ENCODE results near the gene CBY2.

The CBY2 gene

GRCh38 chr13:45700971-45701900 lies 884 bp upstream of the CBY2 start:
- DNase-seq (ENCODE audit: low spot score) (no peak), FAIRE-seq (no peak)

GRCh38 chr13:45702869-45703391 lies 810 bp downstream of the CBY2 start:
- DNase-seq (ENCODE audit: low spot score), result no peak
- FAIRE-seq, result no peak

- no peak for DNase-seq (ENCODE audit: low spot score)
- FAIRE-seq, result no peak
These were observed 2.2 kb downstream of the CBY2 start for GRCh38 chr13:45704211-45704739.

GRCh38 chr13:45704854-45705695 lies 3.0 kb downstream of the CBY2 start:
- no peak for FAIRE-seq
- DNase-seq (ENCODE audit: low spot score), result no peak

GRCh38 chr13:45705918-45706317 lies 3.8 kb downstream of the CBY2 start:
- DNase-seq (ENCODE audit: low spot score) (no peak), FAIRE-seq (no peak)

- no peak for FAIRE-seq
- no peak for DNase-seq (ENCODE audit: low spot score)
These were observed 5.5 kb downstream of the CBY2 start for GRCh38 chr13:45707516-45708100.

GRCh38 chr13:45711951-45712350 lies 9.8 kb downstream of the CBY2 start:
- FAIRE-seq, result no peak
- DNase-seq (ENCODE audit: low spot score), result no peak

- DNase-seq (ENCODE audit: low spot score), result no peak
- FAIRE-seq, result no peak
These were observed 11.1 kb downstream of the CBY2 start for GRCh38 chr13:45713106-45713690.

GRCh38 chr13:45713721-45714120 lies 11.6 kb downstream of the CBY2 start:
- FAIRE-seq, result no peak
- DNase-seq (ENCODE audit: low spot score), result no peak

- no peak for DNase-seq (ENCODE audit: low spot score)
- FAIRE-seq, result no peak
These were observed 12.1 kb downstream of the CBY2 start for GRCh38 chr13:45714170-45714569.

GRCh38 chr13:45715351-45715750 lies 13.2 kb downstream of the CBY2 start:
- FAIRE-seq (no peak), DNase-seq (ENCODE audit: low spot score) (no peak)

GRCh38 chr13:45717349-45717748 lies 15.2 kb downstream of the CBY2 start:
- DNase-seq (ENCODE audit: low spot score) (no peak), FAIRE-seq (no peak)

GRCh38 chr13:45718063-45718462 lies 15.9 kb downstream of the CBY2 start:
- DNase-seq (ENCODE audit: low spot score), result no peak
- no peak for FAIRE-seq

- DNase-seq (ENCODE audit: low spot score) (no peak), FAIRE-seq (no peak)
These were observed 16.9 kb downstream of the CBY2 start for GRCh38 chr13:45718992-45719391.

GRCh38 chr13:45721203-45721731 lies 19.1 kb downstream of the CBY2 start:
- DNase-seq (ENCODE audit: low spot score), result no peak
- FAIRE-seq, result no peak

GRCh38 chr13:45723798-45724197 lies 21.7 kb downstream of the CBY2 start:
- DNase-seq (ENCODE audit: low spot score) (no peak), FAIRE-seq (no peak)

- no peak for FAIRE-seq
- DNase-seq (ENCODE audit: low spot score), result peak; percentile 5
These were observed 26.6 kb downstream of the CBY2 start for GRCh38 chr13:45728759-45729158.

GRCh38 chr13:45731455-45731854 lies 29.3 kb downstream of the CBY2 start:
- FAIRE-seq, result no peak

GRCh38 chr13:45732916-45733315 lies 30.8 kb downstream of the CBY2 start:
- FAIRE-seq (no peak), DNase-seq (ENCODE audit: low spot score) (no peak)

More at GRCh38 chr13:45731455-45731854, 29.3 kb downstream of the CBY2 start:
- DNase-seq (ENCODE audit: low spot score), result no peak

GRCh38 chr13:45733361-45733760 lies 31.2 kb downstream of the CBY2 start:
- FAIRE-seq, result no peak
- no peak for DNase-seq (ENCODE audit: low spot score)

GRCh38 chr13:45737571-45738017 lies 35.5 kb downstream of the CBY2 start:
- DNase-seq (ENCODE audit: low spot score) (no peak), FAIRE-seq (no peak)
